ENCODE data around the gene CIBAR2. TPM values are rescaled to one million over a fixed set of nuclear protein-coding genes. Genes with fewer than 3 reads are reported as not detected.

CIBAR2 gene
- total RNA-seq, 4 donors from 2014 or later: not detected

DNA sequence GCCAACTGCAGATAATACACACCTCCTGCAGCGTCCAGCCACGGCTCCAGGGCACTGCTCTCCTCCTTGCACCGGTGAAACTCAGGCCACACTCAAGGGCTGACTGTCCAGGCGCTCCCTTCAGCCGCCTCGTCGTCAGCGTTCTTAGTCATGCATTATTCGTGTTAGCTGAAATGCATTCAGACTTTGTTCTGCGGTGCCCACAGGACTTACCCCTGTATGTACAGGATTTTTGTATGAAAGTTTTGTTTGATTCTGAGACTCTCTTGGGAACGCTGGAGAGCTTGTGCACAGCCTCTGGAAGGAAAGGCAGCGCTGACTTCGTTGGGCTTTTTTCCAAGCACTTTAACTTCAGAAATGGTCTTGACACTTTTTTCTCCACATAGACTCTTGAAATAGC is 22.1 kb downstream of the CIBAR2 start:
- H3K36me3 ChIP-seq: peaks cover 0 to 9% (median 0%) of the 10 kb centered on the region in 3 donors
- H3K4me3 ChIP-seq: no peak overlapping the region
- DNase-seq: no peak
- TF ChIP-seq POLR2A (IDR thresholded peaks at IDR 0.05): no peak
- TF ChIP-seq, protein P1, sequence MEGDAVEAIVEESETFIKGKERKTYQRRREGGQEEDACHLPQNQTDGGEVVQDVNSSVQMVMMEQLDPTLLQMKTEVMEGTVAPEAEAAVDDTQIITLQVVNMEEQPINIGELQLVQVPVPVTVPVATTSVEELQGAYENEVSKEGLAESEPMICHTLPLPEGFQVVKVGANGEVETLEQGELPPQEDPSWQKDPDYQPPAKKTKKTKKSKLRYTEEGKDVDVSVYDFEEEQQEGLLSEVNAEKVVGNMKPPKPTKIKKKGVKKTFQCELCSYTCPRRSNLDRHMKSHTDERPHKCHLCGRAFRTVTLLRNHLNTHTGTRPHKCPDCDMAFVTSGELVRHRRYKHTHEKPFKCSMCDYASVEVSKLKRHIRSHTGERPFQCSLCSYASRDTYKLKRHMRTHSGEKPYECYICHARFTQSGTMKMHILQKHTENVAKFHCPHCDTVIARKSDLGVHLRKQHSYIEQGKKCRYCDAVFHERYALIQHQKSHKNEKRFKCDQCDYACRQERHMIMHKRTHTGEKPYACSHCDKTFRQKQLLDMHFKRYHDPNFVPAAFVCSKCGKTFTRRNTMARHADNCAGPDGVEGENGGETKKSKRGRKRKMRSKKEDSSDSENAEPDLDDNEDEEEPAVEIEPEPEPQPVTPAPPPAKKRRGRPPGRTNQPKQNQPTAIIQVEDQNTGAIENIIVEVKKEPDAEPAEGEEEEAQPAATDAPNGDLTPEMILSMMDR (IDR thresholded peaks at IDR 0.05): no peak
- peaks cover 0 to 21% (median 0%) of the 10 kb centered on the region in 4 donors for H3K4me1 ChIP-seq
- H3K27me3 ChIP-seq: no peaks in the 10 kb centered on the region
- H3K27ac ChIP-seq: no peak overlapping the region
- no peaks in the 10 kb centered on the region for H3K9me3 ChIP-seq

DNA sequence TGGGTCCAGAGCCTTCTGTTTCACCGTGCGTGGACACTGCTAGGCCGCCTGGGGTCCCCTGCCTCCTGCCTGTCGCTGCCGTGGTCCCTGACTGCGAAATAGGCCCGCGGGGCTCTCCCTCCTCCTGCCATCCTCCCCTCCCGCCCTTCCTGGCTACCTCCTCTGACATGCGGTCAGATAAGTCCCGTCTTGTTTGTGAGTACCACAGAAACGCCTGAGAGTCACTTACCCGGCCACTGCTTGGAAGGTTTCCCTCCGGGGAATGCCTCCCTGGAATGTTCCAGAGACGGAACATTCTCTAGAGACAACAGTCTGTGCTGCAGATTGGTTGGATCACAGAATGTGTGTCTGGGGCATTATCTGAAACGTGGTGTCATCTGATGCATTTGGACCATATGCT is 22.7 kb downstream of the CIBAR2 start:
- no peaks in the 10 kb centered on the region for H3K27me3 ChIP-seq
- H3K4me3 ChIP-seq: no peak overlapping the region
- H3K36me3 ChIP-seq: peaks cover 0 to 9% (median 0%) of the 10 kb centered on the region in 3 donors
- H3K27ac ChIP-seq: no peak overlapping the region
- H3K4me1 ChIP-seq: peaks cover 0 to 21% (median 0%) of the 10 kb centered on the region in 4 donors
- TF ChIP-seq, protein P1 (IDR thresholded peaks at IDR 0.05): no peak
- no peak for TF ChIP-seq POLR2A (IDR thresholded peaks at IDR 0.05)
- no peaks in the 10 kb centered on the region for H3K9me3 ChIP-seq
- DNase-seq: no peak

GRCh38 chr16:85088570-85089199 is 23.6 kb downstream of the CIBAR2 start:
- no peak overlapping the region for H3K27ac ChIP-seq
- peaks cover 0 to 21% (median 0%) of the 10 kb centered on the region in 4 donors for H3K4me1 ChIP-seq
- TF ChIP-seq, protein P1 (IDR thresholded peaks at IDR 0.05): no peak
- TF ChIP-seq POLR2A (IDR thresholded peaks at IDR 0.05): no peak
- H3K27me3 ChIP-seq: no peaks in the 10 kb centered on the region
- DNase-seq: no peak
- no peak overlapping the region for H3K4me3 ChIP-seq
- peaks cover 0 to 9% (median 0%) of the 10 kb centered on the region in 3 donors for H3K36me3 ChIP-seq
- no peaks in the 10 kb centered on the region for H3K9me3 ChIP-seq

GRCh38 chr16:85087899-85088569 is 24.2 kb downstream of the CIBAR2 start:
- no peaks in the 10 kb centered on the region for H3K9me3 ChIP-seq
- H3K27me3 ChIP-seq: no peaks in the 10 kb centered on the region
- no peak overlapping the region for H3K4me3 ChIP-seq
- no peak overlapping the region for H3K27ac ChIP-seq
- no peak for DNase-seq
- TF ChIP-seq POLR2A (IDR thresholded peaks at IDR 0.05): no peak
- TF ChIP-seq, protein P1 (IDR thresholded peaks at IDR 0.05): no peak
- peaks cover 0 to 9% (median 0%) of the 10 kb centered on the region in 3 donors for H3K36me3 ChIP-seq
- peaks cover 0 to 21% (median 2%) of the 10 kb centered on the region in 4 donors for H3K4me1 ChIP-seq

GRCh38 chr16:85086347-85087291 is 25.7 kb downstream of the CIBAR2 start:
- Histone ChIP-seq H3K4me3 (peak overlapping the region in 1 of 4 donors; percentile 22), H3K4me1 (peaks cover 0 to 21% (median 3%) of the 10 kb centered on the region in 4 donors), H3K27me3 (no peaks in the 10 kb centered on the region), H3K9me3 (no peaks in the 10 kb centered on the region), H3K36me3 (peaks cover 0 to 9% (median 0%) of the 10 kb centered on the region in 3 donors), H3K27ac (peak overlapping the region in 3 of 4 donors; percentile 23 to 79 (median 64))
- TF ChIP-seq POLR2A (IDR thresholded peaks at IDR 0.05): peak in 1 of 2 donors; percentile 19
- TF ChIP-seq, protein P1 (IDR thresholded peaks at IDR 0.05): peak; percentile 79 to 94 (median 86)
- peak; percentile 84 to 90 (median 88) for DNase-seq

All from Peyer's patch (tissue), 4 donors.